HepG2 (cell line): ENCODE results near the gene EPB41L2. TPM values are rescaled to one million over a fixed set of nuclear protein-coding genes. Genes with fewer than 3 reads are reported as not detected.

ENCODE experiments used
- ADNP ChIP-seq: sonication (generic); formaldehyde crosslinking; IDR thresholded peaks from 2 replicates; pipeline ENCODE4 v1.4.0; 2020; ENCODE audit warnings: missing genetic modification reagents
- ARNT ChIP-seq: fragments of 450-650 bp; IDR thresholded peaks from 2 replicates; pipeline ENCODE4 v1.6.1; 2017
- ATM ChIP-seq: fragments of 450-650 bp; IDR thresholded peaks from 2 replicates; pipeline ENCODE4 v1.7.1; 2017; ENCODE audit warnings: mild to moderate bottlenecking, borderline replicate concordance
- CBFB ChIP-seq: sonication (generic); formaldehyde crosslinking; IDR thresholded peaks from 2 replicates; pipeline ENCODE4 v1.4.0; 2020; ENCODE audit warnings: missing genetic modification reagents
- GABPA ChIP-seq, 2 experiments: IDR thresholded peaks; 2 replicates each; pipeline ENCODE4 v1.6.1; 2011 to 2016; ENCODE audit warnings: low read depth in 2 of 2, low read length in 1 of 2, missing biosample characterization in 1 of 2, missing genetic modification characterization in 1 of 2
- KMT2B ChIP-seq: IDR thresholded peaks from 2 replicates; pipeline ENCODE4 v1.6.1; 2016; ENCODE audit warnings: missing genetic modification reagents, missing compliant biosample characterization
- LCORL ChIP-seq, 2 experiments: fragments of 450-650 bp in 1 of 2; sonication (generic) in 1 of 2; formaldehyde crosslinking in 1 of 2; IDR thresholded peaks; 2 replicates each; pipeline versions ENCODE4 v1.5.0 to v1.6.1; 2017 to 2020; ENCODE audit warnings: antibody characterized with exemption in 1 of 2, missing genetic modification reagents in 1 of 2
- MAFK ChIP-seq, 2 experiments: IDR thresholded peaks in 1 of 2; conservative IDR thresholded peaks in 1 of 2; 2 replicates each; pipeline ENCODE4 v1.6.1; 2011; ENCODE audit warnings: improper control_type of control experiment in 2 of 2, low read length in 2 of 2
- MEIS1 ChIP-seq: sonication (generic); formaldehyde crosslinking; IDR thresholded peaks from 2 replicates; pipeline ENCODE4 v1.9.0; 2021; ENCODE audit warnings: mild to moderate bottlenecking, missing genetic modification reagents, moderate library complexity, borderline replicate concordance
- MIER2 ChIP-seq: IDR thresholded peaks from 2 replicates; pipeline ENCODE4 v1.6.1; 2016; ENCODE audit warnings: missing biosample characterization, missing genetic modification reagents
- NAIF1 ChIP-seq: sonication (generic); formaldehyde crosslinking; IDR thresholded peaks from 2 replicates; pipeline ENCODE4 v1.5.0; 2020; ENCODE audit warnings: mild to moderate bottlenecking, missing genetic modification reagents, borderline replicate concordance
- RARA ChIP-seq: IDR thresholded peaks from 2 replicates; pipeline ENCODE4 v1.6.1; 2016; ENCODE audit warnings: missing genetic modification reagents, missing compliant biosample characterization
- TCF7L2 ChIP-seq: IDR thresholded peaks from 2 replicates; pipeline ENCODE4 v1.6.1; 2011; ENCODE audit warnings: mild to moderate bottlenecking, low read depth, low read length, moderate library complexity
- ZMYM2 ChIP-seq: sonication (generic); formaldehyde crosslinking; IDR thresholded peaks from 2 replicates; pipeline ENCODE4 v1.8.0; 2022; ENCODE audit warnings: mild to moderate bottlenecking, missing genetic modification reagents
- ZNF138 ChIP-seq: sonication (generic); formaldehyde crosslinking; IDR thresholded peaks from 2 replicates; pipeline ENCODE4 v1.5.0; 2020; ENCODE audit warnings: mild to moderate bottlenecking, low read depth, missing genetic modification reagents
- ZNF207 ChIP-seq: fragments of 450-650 bp; IDR thresholded peaks from 2 replicates; pipeline ENCODE4 v1.6.1; 2016; ENCODE audit warnings: antibody characterized with exemption, borderline replicate concordance
- ZNF350 ChIP-seq: sonication (generic); formaldehyde crosslinking; IDR thresholded peaks from 2 replicates; pipeline ENCODE4 v1.4.0; 2020; ENCODE audit warnings: mild to moderate bottlenecking, low read depth, missing genetic modification reagents, borderline replicate concordance
- ZNF558 ChIP-seq: sonication (generic); formaldehyde crosslinking; IDR thresholded peaks from 2 replicates; pipeline ENCODE4 v1.9.0; 2022; ENCODE audit warnings: mild to moderate bottlenecking, missing genetic modification reagents, borderline replicate concordance
- ZNF761 ChIP-seq: sonication (generic); formaldehyde crosslinking; conservative IDR thresholded peaks from 2 replicates; pipeline ENCODE4 v1.4.0; 2020; ENCODE audit warnings: mild to moderate bottlenecking, missing genetic modification reagents
- ZNF850 ChIP-seq: sonication (generic); formaldehyde crosslinking; conservative IDR thresholded peaks from 2 replicates; pipeline ENCODE4 v1.9.0; 2021; ENCODE audit warnings: mild to moderate bottlenecking, missing genetic modification reagents
- polyA plus RNA-seq, 8 experiments: library from polyadenylated mRNA; depleted of rRNA in 3 of 8; stranded (reverse) in 7 of 8; unstranded in 1 of 8; fragments of >200 nt; fragmentation: Illumina TruSeq in 4 of 8; extraction: Trizol in 4 of 8; gene quantifications; 2 replicates each; pipeline versions ENCODE4 v1.2.1 to v1.2.3, GENCODE V29; 2011 to 2016; ENCODE audit warnings: low read depth in 4 of 8, missing spikeins in 1 of 8, mixed read lengths in 1 of 8; ENCODE audit not compliant: insufficient read depth in 1 of 8
- total RNA-seq, 5 experiments: library from RNA; depleted of rRNA; stranded (reverse); fragments of >200 nt; fragmentation: Illumina TruSeq; extraction: Trizol; gene quantifications; 2 replicates each; pipeline ENCODE4 v1.2.3, GENCODE V29; 2016; ENCODE audit warnings: low read depth in 1 of 5
- TF ChIP-seq, protein P1 (sequence below): sonication (generic); formaldehyde crosslinking; IDR thresholded peaks from 2 replicates; pipeline ENCODE4 v1.4.0; 2020; ENCODE audit warnings: mild to moderate bottlenecking, missing genetic modification reagents
- TF ChIP-seq, protein P2 (sequence below): sonication (generic); formaldehyde crosslinking; IDR thresholded peaks from 2 replicates; pipeline ENCODE4 v1.4.0; 2020; ENCODE audit warnings: mild to moderate bottlenecking, missing genetic modification reagents

The EPB41L2 gene
- total and polyA plus RNA-seq, 2 of the 13 experiments (the other 11 are each of a cell fraction or from before 2014, with no cell fraction given) = 41.7 to 56.4 TPM

DNA sequence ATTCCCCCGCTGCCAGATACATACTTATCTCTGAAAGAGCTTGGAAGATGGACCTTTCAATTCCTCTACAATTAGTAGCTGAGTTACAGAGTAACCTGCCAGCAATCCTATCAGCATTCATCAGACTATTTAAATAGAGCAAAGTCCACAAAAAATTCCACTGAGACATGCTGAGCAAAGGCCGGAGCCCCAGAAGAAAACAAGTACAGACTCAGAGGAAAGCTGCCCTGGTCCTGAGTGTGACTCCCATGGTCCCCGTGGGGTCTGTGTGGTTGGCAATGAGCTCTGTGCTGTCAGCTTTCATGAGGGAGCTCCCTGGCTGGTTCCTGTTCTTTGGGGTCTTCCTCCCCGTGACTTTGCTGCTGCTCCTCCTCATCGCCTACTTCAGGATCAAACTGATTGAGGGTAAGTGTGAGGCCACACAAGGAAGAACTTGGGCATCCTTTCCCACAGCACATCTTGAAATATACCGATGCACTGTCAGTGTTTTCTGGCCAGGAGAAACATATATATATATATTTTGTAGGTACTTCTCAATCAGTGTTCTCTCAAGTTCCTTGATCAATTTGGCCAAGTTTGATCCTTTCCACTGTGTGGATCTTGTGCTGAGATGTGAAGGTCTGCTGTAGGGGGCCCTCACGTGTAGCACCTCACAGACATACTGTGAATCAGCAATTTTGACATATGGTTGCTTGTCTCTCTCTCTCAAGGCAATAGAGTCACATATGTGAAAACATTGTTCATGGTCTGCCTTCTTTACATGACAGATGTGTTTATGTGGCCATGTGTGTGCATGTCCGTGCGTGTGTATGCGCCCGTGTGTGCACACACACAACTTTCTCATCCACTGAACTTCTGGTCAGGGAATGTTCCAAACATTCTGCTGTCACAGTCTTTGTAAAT is 235.5 kb downstream of the EPB41L2 start, which contains the start of gene SMLR1 (continued):
- TF ChIP-seq, protein P1, sequence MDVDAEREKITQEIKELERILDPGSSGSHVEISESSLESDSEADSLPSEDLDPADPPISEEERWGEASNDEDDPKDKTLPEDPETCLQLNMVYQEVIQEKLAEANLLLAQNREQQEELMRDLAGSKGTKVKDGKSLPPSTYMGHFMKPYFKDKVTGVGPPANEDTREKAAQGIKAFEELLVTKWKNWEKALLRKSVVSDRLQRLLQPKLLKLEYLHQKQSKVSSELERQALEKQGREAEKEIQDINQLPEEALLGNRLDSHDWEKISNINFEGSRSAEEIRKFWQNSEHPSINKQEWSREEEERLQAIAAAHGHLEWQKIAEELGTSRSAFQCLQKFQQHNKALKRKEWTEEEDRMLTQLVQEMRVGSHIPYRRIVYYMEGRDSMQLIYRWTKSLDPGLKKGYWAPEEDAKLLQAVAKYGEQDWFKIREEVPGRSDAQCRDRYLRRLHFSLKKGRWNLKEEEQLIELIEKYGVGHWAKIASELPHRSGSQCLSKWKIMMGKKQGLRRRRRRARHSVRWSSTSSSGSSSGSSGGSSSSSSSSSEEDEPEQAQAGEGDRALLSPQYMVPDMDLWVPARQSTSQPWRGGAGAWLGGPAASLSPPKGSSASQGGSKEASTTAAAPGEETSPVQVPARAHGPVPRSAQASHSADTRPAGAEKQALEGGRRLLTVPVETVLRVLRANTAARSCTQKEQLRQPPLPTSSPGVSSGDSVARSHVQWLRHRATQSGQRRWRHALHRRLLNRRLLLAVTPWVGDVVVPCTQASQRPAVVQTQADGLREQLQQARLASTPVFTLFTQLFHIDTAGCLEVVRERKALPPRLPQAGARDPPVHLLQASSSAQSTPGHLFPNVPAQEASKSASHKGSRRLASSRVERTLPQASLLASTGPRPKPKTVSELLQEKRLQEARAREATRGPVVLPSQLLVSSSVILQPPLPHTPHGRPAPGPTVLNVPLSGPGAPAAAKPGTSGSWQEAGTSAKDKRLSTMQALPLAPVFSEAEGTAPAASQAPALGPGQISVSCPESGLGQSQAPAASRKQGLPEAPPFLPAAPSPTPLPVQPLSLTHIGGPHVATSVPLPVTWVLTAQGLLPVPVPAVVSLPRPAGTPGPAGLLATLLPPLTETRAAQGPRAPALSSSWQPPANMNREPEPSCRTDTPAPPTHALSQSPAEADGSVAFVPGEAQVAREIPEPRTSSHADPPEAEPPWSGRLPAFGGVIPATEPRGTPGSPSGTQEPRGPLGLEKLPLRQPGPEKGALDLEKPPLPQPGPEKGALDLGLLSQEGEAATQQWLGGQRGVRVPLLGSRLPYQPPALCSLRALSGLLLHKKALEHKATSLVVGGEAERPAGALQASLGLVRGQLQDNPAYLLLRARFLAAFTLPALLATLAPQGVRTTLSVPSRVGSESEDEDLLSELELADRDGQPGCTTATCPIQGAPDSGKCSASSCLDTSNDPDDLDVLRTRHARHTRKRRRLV (CRISPR knock-in tag) = peak; percentile 45; the same call in 1 of the 2 replicates
- no peak for TF ChIP-seq CBFB (CRISPR knock-in tag)
- peak; percentile 76 to 92 for TF ChIP-seq MAFK (conservative IDR thresholded peaks at IDR 0.05 in 1 of 2, IDR thresholded peaks at IDR 0.05 in 1 of 2; ENCODE audit: low read length in 2 of 2)
- TF ChIP-seq KMT2B = no peak
- TF ChIP-seq ZNF207 = no peak
- TF ChIP-seq TCF7L2 = no peak
- TF ChIP-seq GABPA (IDR thresholded peaks at IDR 0.05; ENCODE audit: low read depth, low read length) = no peak
- TF ChIP-seq GABPA (CRISPR knock-in tag; IDR thresholded peaks at IDR 0.05; ENCODE audit: low read depth) = no peak
- peak; percentile 67 for TF ChIP-seq RARA (CRISPR knock-in tag)
- TF ChIP-seq ZNF558 (CRISPR knock-in tag) = no peak
- no peak for TF ChIP-seq ATM
- 0 out of 2 replicates have a peak, but pooled peaks have one; percentile 35 for TF ChIP-seq MIER2 (CRISPR knock-in tag)
- no peak for TF ChIP-seq ZNF138
- peak; percentile 63; the same call in 1 of the 2 replicates for TF ChIP-seq MEIS1 (CRISPR knock-in tag)
- TF ChIP-seq, protein P2, sequence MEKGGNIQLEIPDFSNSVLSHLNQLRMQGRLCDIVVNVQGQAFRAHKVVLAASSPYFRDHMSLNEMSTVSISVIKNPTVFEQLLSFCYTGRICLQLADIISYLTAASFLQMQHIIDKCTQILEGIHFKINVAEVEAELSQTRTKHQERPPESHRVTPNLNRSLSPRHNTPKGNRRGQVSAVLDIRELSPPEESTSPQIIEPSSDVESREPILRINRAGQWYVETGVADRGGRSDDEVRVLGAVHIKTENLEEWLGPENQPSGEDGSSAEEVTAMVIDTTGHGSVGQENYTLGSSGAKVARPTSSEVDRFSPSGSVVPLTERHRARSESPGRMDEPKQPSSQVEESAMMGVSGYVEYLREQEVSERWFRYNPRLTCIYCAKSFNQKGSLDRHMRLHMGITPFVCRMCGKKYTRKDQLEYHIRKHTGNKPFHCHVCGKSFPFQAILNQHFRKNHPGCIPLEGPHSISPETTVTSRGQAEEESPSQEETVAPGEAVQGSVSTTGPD (CRISPR knock-in tag) = no peak
- TF ChIP-seq ARNT = no peak
- TF ChIP-seq LCORL (IDR thresholded peaks at IDR 0.05) = no peak
- TF ChIP-seq LCORL (CRISPR knock-in tag; IDR thresholded peaks at IDR 0.05) = peak; percentile 42; the same call in 1 of the 2 replicates
- TF ChIP-seq ZNF761 (CRISPR knock-in tag) = 0 out of 2 replicates have a peak, but pooled peaks have one; percentile 23
- peak; percentile 82; the same call in 1 of the 2 replicates for TF ChIP-seq ZNF350
- TF ChIP-seq ADNP (CRISPR knock-in tag) = no peak
- TF ChIP-seq ZMYM2 (CRISPR knock-in tag) = no peak; the same call in 1 of the 2 replicates
- peak; percentile 86 for TF ChIP-seq NAIF1 (CRISPR knock-in tag)
- no peak for TF ChIP-seq ZNF850
